OCI-LY3 (cell line): ENCODE data around the gene SLC12A8.
A peak's percentile ranks its signal among the peaks of the same experiment; 100 is the strongest.

Experiments
- H2AFZ ChIP-seq: fragments of 200-600, 300-600 bp; shearing (Covaris generic); 2 replicates; pipeline ENCODE4 v1.6.0; 2014; ENCODE audit warnings: antibody characterized with exemption, low read depth, low read length
- H3K27ac ChIP-seq: fragments of 200-600, 300-600 bp; sonication (generic); 2 replicates; pipeline ENCODE4 v1.5.1; 2014; ENCODE audit warnings: mild to moderate bottlenecking, low read length, moderate library complexity, mixed read lengths
- H3K27me3 ChIP-seq: fragments of 200-600, 300-600 bp; sonication (generic); 2 replicates; pipeline ENCODE4 v1.6.1; 2014; ENCODE audit warnings: low read depth, low read length, mixed read lengths
- H3K36me3 ChIP-seq: fragments of 200-600, 300-600 bp; sonication (generic); replicated peaks from 2 replicates; pipeline ENCODE3; 2014; ENCODE audit warnings: low read depth, low read length, mixed read lengths
- H3K4me1 ChIP-seq: fragments of 300-600, 200-600 bp; sonication (generic); 2 replicates; pipeline ENCODE4 v1.6.1; 2014; ENCODE audit warnings: low read length, mixed read lengths
- H3K4me2 ChIP-seq: fragments of 200-600, 300-600 bp; sonication (generic); 2 replicates; pipeline ENCODE4 v1.6.1; 2014; ENCODE audit warnings: low read length, mixed read lengths
- H3K4me3 ChIP-seq: fragments of 300-600, 200-600 bp; sonication (generic); 2 replicates; pipeline ENCODE4 v1.5.1; 2014; ENCODE audit warnings: antibody characterized with exemption, mild to moderate bottlenecking, low read length, moderate library complexity
- H3K79me2 ChIP-seq: fragments of 300-600, 200-600 bp; shearing (Covaris generic); 2 replicates; pipeline ENCODE4 v1.6.1; 2014; ENCODE audit warnings: mild to moderate bottlenecking, low read length, mixed read lengths
- H3K9ac ChIP-seq: fragments of 300-600, 200-600 bp; shearing (Covaris generic); 2 replicates; pipeline ENCODE4 v1.6.0; 2014; ENCODE audit warnings: mild to moderate bottlenecking, low read length, moderate library complexity
- H3K9me3 ChIP-seq: fragments of 200-600, 300-600 bp; shearing (Covaris generic); 2 replicates; pipeline ENCODE4 v1.6.1; 2014; ENCODE audit warnings: low read length, mixed read lengths; ENCODE audit not compliant: insufficient read depth
- H4K20me1 ChIP-seq: fragments of 200-600, 300-600 bp; sonication (generic); 2 replicates; pipeline ENCODE4 v1.6.1; 2016; ENCODE audit warnings: low read length, mixed read lengths; ENCODE audit not compliant: insufficient read depth
- CTCF ChIP-seq: fragments of 200-600, 300-600 bp; sonication (generic); IDR thresholded peaks from 2 replicates; pipeline ENCODE4 v1.5.1; 2014; ENCODE audit warnings: antibody characterized with exemption, low read length, low read depth
- EZH2phosphoT487 ChIP-seq: fragments of 200-600 bp; shearing (Covaris generic); IDR thresholded peaks from 2 replicates; pipeline ENCODE4 v1.6.1; 2018; ENCODE audit warnings: antibody characterized with exemption, mixed run types, low read depth

SLC12A8 gene

GRCh38 chr3:125200731-125201139 lies 11.8 kb downstream of the SLC12A8 start:
- peaks cover 24% of the 10 kb centered on the region for H3K4me1 ChIP-seq
- TF ChIP-seq CTCF (no peak), EZH2phosphoT487 (no peak)
- peaks cover 12% of the 10 kb centered on the region; the same call in 1 of the 2 replicates for H3K27me3 ChIP-seq
- 0 out of 2 replicates have a peak overlapping the region, but pooled peaks have one; percentile 18 for H2AFZ ChIP-seq
- H3K9me3 ChIP-seq = no peaks in the 10 kb centered on the region
- peak overlapping the region; percentile 78 for H3K4me2 ChIP-seq
- no peaks in the 10 kb centered on the region for H3K79me2 ChIP-seq
- H3K9ac ChIP-seq = no peak overlapping the region
- no peak overlapping the region for H3K27ac ChIP-seq
- peak overlapping the region; percentile 52 for H3K4me3 ChIP-seq
- H3K36me3 ChIP-seq = no peaks in the 10 kb centered on the region
- H4K20me1 ChIP-seq = no peaks in the 10 kb centered on the region

DNA sequence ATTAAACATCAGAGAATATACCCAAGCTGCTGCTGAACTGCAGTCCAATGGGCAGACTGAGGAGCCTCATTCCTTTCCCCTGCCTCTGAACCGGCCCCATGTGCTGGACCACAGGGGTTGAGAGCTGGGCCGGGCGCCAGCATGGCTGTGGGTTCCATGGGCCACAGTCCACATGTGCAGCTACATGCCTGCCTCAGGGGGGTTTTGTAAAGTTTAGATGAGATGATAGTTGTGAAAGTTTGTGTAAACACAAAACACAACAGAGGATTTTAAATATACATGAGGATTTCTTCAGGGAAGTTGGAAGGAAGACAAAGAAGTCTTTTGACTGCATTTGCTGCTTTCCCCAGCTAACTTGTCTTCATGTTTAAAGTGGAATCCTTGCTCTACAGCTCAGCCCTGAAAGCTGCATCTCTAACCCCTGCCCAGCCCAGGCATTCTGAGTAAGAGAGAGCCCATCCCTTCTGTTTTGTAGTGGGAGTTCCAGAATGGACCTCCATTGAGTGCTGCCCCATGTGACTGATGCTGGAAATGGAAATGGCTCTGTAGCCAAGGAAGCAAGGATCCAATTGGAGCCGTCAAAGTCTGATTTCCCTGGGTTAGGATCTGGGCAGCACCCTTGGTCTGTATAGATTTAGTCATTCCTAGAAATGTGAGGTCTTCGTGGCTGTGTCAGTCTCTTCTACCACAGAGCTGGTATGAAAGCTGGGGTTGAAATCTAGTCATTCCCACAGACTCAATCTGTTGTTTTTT lies 17.5 kb downstream of the SLC12A8 start:
- Histone ChIP-seq H3K27ac (no peak overlapping the region), H3K9me3 (no peaks in the 10 kb centered on the region), H3K27me3 (peaks cover 15% of the 10 kb centered on the region; the same call in 1 of the 2 replicates), H3K36me3 (no peaks in the 10 kb centered on the region), H4K20me1 (no peaks in the 10 kb centered on the region), H3K4me1 (peaks cover 42% of the 10 kb centered on the region), H3K9ac (no peak overlapping the region), H2AFZ (no peak overlapping the region), H3K4me2 (no peak overlapping the region), H3K79me2 (no peaks in the 10 kb centered on the region), H3K4me3 (no peak overlapping the region)
- TF ChIP-seq CTCF (no peak), EZH2phosphoT487 (no peak)

DNA sequence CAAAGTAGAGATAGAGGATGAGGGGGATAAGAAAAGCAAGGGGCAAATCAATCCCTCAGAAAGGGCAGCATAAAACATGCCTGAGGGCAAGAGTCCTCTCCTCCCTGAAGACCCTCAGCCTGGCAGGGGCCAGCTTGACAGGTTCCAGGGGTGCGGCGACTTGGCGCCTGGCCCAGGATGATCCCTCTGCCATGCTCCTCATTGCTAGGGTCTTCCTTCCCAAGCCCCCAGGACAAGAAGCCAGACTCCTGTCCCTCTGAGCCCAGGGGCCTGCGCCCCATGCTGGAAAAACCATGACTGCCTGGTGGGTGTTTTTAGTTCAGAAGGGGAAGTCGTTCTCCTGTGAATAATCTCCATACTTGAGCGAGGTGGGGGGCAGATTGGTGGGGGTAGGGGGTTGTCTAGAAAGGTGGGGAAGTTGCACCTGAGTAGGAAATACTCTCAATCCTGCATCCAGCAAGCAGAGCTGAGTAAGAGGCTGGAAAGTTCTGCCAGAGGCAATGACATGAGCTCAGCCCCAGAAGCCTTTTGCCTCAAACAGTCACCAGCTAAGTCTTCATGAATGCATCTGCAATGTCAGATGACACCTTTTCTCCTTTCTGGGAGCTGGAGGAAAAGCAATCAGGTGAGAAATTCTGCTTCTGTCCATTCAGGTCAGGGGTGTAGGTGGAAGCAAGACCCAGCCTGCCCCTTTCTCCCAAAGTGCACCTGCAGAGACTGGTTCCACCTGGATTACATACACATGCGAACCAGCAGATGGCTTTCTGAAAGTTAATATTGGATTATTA lies 18.3 kb downstream of the SLC12A8 start:
- no peaks in the 10 kb centered on the region for H3K36me3 ChIP-seq
- TF ChIP-seq EZH2phosphoT487 = no peak
- no peak for TF ChIP-seq CTCF

More for the DNA sequence above, 18.3 kb downstream of the SLC12A8 start:
- H3K27ac ChIP-seq = no peak overlapping the region
- H3K27me3 ChIP-seq = peaks cover 15% of the 10 kb centered on the region; the same call in 1 of the 2 replicates
- H3K4me1 ChIP-seq = peaks cover 39% of the 10 kb centered on the region
- H3K79me2 ChIP-seq = no peaks in the 10 kb centered on the region
- H3K4me3 ChIP-seq = no peak overlapping the region
- no peaks in the 10 kb centered on the region for H3K9me3 ChIP-seq
- H3K9ac ChIP-seq = no peak overlapping the region
- no peak overlapping the region for H2AFZ ChIP-seq
- H3K4me2 ChIP-seq = no peak overlapping the region
- no peaks in the 10 kb centered on the region for H4K20me1 ChIP-seq
